ENCODE data around the gene SIRT6. TPM values are rescaled to one million over a fixed set of nuclear protein-coding genes. Genes with fewer than 3 reads are reported as not detected.

The SIRT6 gene
- total and polyA plus RNA-seq, 2 of the 4 experiments (the other 2 are of a cell fraction), result 3.9 to 25.3 TPM

- Histone ChIP-seq H3K9me3 (ENCODE audit: control insufficient read depth, insufficient read depth, low read length) (no peaks in the 10 kb centered on the region), H2BK120ac (ENCODE audit: low read depth, low read length) (no peak overlapping the region), H3K4me3 (ENCODE audit: insufficient read depth, low read depth, low read length) (no peak overlapping the region), H3K27me3 (ENCODE audit: control insufficient read depth, insufficient read depth, low read length) (peaks cover 2% of the 10 kb centered on the region; the same call in 1 of the 2 replicates), H4K5ac (ENCODE audit: low read depth, low read length) (no peak overlapping the region), H3K4me2 (ENCODE audit: low read depth, low read length) (no peak overlapping the region), H3K9me1 (ENCODE audit: insufficient read depth, low read length) (no peaks in the 10 kb centered on the region), H3K14ac (replicated peaks; ENCODE audit: low read depth, low read length) (no peak overlapping the region), H3K36me3 (ENCODE audit: control insufficient read depth, insufficient read depth, low read length) (no peaks in the 10 kb centered on the region), H3K9ac (ENCODE audit: low read depth, low read length) (no peak overlapping the region), H2AK5ac (ENCODE audit: low read depth, low read length) (no peak overlapping the region), H3K23ac (ENCODE audit: low read depth, low read length) (no peak overlapping the region), H2BK20ac (ENCODE audit: low read depth, low read length) (no peak overlapping the region), H3K4me1 (ENCODE audit: control insufficient read depth, insufficient read depth, low read length) (no peaks in the 10 kb centered on the region), H2BK5ac (ENCODE audit: low read depth, low read length, poor library complexity, severe bottlenecking) (no peak overlapping the region), H4K20me1 (ENCODE audit: insufficient read depth, low read length) (no peaks in the 10 kb centered on the region), H4K91ac (ENCODE audit: insufficient read depth, low read depth, low read length) (no peak overlapping the region), H3K56ac (ENCODE audit: extremely low read depth, insufficient read depth, low read length) (no peak overlapping the region), H2AFZ (replicated peaks; ENCODE audit: low read length, poor library complexity) (peak overlapping the region; percentile 49), H3K18ac (ENCODE audit: low read depth, low read length) (no peak overlapping the region), H3K79me1 (ENCODE audit: low read depth in 1 of 2, low read length in 2 of 2) (no peaks in the 10 kb centered on the region), H3K4ac (ENCODE audit: low read depth, low read length) (no peak overlapping the region), H2AK9ac (replicated peaks; ENCODE audit: low read depth, low read length, poor library complexity) (no peak overlapping the region), H3K27ac (ENCODE audit: insufficient read depth, low read length) (no peak overlapping the region), H4K8ac (ENCODE audit: low read depth in 2 of 2, low read length in 2 of 2) (no peak overlapping the region), H2BK15ac (ENCODE audit: low read depth, low read length) (no peak overlapping the region)
- ChIA-PET POLR2A (ENCODE audit: unreplicated experiment) (no interaction called here), CTCF (interaction anchor here (1.1 to 1.3 kb wide), 3 partner anchors 15 to 222 kb away, joined by 3 to 6 read pairs (median 4); partner anchors contain the start of gene EEF2)
- peak; percentile 67 for ATAC-seq (ENCODE audit: low read depth)
- intact Hi-C loops (cut with micrococcal nuclease) (loop anchor here (10.0 kb wide), 1 partner anchor 542 kb away; no protein-coding TSS in a partner anchor), dilution Hi-C loops (cut with HindIII; ENCODE audit: low sequenced_read_pairs, unreplicated experiment) (no loop called here), in situ Hi-C loops (cut with MboI; ENCODE audit: low sequenced_read_pairs) (loop anchor here (5.0 kb wide), 1 partner anchor 220 kb away; the partner anchor contains the start of gene EEF2)
- peak; percentile 19; the same call in 1 of the 2 replicates for TF ChIP-seq SMC3 (IDR thresholded peaks at IDR 0.05; ENCODE audit: low read depth, low read length)
- TF ChIP-seq RAD21 (IDR thresholded peaks at IDR 0.05; ENCODE audit: low read length), result peak; percentile 66
- TF ChIP-seq USF2 (IDR thresholded peaks at IDR 0.05; ENCODE audit: low read depth, low read length), result no peak
- TF ChIP-seq CTCF (conservative IDR thresholded peaks at IDR 0.05; ENCODE audit: low read depth, low read length), result peak; percentile 54
- 92% methylated on average over 2 of the region's 10 CpGs; no CpG with 5 or more reads in 1 of the 2 experiments for WGBS, 2 experiments (ENCODE audit: extremely low coverage in 2 of 2, insufficient read length in 1 of 2)
- BruUV-seq (replicated peaks), result no TSS peak
- DNase-seq, result peak; percentile 54
Observed at GRCh38 chr19:4206818-4207484, 24.6 kb upstream of the SIRT6 start.
